Measurements from ENCODE around the gene TRMT1.

TRMT1 gene

DNA sequence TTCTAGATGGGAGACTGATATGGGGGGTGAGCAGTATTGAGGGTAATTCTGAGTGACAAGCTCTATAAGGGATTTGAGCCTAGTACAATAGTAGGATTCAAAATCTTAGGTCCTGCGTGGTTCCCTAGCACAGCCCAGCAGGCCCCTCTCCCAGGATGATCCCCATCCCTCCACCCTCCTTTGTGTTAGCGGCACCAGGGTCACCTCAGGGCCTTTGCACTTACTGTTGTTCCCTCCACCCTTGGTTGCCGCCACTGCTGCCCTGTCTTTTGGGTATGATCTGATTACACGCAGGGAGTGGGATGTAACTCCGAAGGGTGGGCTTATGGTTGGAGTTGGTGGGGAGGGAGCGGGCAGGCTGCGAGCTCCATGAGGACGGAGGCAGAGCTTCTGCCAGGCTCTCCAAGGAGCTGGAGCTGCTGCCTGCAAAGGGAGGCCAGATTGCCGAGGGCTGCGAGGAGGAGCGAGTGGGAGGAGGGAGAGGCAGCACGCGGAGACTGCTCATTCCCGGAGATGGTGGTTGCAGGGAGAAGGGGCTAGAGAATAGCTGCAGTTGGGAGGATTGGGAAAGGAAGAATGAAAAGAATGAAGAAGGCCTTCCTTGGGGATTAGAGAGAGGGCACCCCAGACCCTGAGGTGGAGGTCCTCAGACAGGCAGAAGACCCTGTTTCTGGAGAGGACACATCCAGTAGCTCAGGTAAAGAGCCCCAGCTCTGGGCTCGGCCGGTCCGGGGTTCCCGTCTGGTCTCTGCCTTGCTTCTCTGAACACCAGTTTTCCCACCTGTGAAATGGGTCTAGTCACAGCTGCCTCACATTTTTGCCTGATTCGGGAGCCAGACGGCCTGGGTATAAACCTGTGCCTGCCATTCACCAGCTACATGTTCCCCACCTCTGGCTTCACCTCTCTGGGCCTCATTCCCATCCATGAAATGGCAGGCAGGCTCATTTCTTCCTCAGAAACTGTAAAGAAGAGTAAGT is 6.7 kb upstream of the TRMT1 start:
- DNase-seq, result no peak

DNA sequence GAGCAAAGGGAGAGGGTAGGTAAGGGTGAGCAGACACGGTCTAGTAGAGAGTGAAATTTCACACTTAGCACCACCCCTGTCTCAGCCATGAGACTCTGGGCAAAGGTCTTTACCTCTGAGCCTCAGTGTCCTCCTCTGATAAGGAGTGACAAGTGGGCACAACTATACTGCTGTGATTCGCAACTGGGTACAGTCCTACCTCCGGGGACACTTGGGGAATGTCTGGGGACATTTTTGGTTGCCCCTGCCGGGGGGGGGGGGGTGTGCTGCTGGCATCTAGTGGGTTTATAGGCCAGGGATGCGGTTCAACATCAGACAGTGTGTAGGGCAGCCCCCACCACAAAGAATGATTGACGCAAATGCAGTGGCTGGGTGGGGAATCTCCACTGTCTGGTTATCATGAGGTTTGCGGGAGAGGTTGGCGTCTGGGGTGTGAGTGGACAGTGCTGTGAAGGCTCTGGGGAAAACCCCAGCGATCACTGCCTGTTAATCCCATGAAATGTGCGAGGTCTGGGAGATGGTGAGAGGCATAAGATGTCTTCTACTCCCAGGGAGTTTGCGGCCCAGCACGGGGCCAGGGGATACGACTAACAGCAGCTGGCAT is 5.8 kb upstream of the TRMT1 start:
- DNase-seq, result no peak

DNA sequence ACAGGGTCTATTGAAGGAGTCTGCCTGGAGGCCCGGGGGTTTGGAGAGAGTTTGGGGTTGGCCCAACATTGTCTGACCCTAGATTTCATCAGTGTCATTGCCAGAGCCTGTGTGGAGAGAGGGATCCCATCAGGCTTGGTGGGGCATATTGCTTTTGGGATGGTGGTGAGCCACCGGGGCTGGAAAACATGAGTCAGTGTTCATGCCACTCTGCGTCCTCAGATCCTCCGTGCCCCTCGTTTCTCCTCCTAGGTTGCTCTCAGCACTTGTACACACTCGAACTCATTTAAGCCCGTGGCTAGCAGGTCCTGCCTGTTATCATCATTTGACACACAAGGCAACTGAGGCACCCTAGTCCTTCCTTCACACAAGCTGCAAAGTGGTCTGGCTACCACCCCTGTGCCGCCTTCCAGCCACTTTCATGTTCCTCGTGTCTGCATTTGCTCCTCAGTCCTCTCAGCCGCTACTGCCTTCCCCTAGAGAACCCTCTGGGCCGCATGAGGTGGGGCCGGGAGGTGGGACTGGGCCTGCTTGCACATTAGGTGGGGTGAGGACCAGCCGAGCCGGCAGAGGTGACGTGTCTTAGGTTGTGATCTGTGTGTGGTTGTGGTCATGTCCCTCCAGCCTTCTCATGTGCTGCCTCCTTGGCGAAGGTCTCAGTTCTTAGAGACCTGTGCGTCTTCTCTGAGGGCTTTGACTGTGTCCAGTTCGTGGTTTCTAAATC is 5.2 kb upstream of the TRMT1 start:
- no peak for DNase-seq

DNA sequence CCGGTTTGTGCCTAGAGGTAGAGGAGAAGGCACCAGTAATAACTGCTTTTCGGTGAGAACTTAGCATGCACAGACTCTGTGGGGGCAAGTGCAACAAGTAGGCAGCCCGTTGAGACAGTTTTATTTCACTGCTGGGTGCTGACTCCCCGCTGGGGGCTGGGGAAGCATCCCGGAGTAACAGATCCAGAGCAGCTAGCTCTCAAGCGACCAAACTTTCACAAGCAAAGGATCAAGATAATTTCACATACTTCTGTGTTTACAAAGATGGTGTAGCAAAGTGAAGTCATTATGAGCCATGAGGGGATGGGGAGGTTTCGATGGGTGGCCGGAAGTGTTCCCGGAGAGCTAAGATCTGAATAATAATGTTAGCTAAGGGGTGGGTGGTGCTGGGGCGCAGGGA is 4.3 kb upstream of the TRMT1 start:
- DNase-seq, result no peak

DNA sequence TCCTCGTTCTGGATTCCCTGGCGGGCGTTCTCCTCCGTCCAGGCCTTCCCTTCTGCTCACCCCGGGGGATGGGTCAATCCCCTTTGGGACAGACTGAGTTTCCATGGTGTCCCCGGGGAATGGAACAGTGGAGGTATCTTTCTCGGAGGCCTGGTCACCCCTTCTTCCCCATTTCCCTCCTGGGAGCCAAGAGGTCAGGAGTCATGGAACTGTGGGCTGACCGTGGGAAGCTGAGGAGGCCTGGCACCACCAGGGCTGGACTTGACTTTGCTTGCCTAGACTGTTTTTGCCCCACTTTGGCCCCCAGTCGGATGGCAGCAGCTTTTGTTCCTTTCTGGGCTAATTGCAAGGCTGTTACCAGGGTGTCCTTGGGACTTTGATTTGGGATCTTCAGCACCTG is 3.5 kb upstream of the TRMT1 start:
- no peak for DNase-seq

DNA sequence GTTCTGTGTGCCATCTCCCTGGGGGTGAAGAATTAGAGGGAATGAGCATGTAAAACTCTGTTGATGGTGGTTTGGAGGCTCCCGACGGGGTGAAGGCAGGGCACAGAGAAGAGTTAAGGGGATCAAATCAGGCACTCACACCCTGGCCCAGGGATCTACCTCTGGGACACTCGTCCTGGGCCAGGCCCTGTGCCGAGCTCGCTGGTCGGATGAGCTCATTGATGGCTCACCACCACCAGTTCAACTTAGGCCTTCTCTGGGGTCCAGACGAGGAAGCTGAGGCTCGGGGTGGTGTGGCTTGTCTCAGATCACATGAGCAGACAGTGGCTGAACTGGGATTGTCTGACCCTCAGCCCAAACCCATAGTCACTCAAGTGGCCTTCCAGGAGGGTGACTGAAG is 3.1 kb upstream of the TRMT1 start:
- DNase-seq, result no peak

DNA sequence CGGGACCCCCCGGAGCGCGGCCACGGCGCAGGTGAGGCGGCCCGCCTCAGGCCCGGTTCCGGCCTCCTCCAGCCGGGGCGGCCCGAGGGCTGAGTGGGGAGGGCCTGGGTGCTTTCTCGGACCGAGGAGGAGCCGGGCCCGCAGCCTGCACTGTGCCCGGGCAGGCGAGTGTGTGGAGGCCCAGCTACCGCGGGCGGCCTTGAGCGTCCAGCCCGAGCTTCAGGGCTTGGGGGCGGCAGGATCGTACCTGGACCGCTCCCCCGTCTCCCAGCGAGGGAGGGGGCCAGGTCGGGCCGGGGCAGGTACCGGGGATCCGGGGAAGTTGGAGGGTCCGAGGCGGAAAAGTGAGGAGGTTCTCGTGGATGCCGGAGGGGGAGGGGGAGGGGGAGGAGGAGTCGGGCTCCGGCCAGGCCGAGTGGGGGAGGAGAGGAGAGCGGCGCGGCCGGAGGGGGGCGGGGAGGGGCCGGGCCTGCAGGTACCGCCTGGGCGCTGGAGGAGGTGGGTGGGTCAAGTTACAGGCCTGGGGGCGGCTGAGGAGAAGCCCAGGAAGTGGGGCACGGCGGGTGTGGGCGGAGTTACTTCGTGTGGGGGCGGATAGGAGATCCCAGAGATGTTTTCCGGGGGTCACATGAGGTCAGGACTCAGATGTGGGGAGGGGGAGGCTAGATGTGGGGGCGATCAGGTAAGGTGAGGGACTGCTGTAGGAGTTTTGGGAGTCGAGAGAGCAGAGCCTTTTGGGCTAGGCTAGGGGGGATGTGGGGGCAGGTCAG is 2.1 kb upstream of the TRMT1 start:
- peak in 2 of 6 experiments; percentile 32 to 40 for DNase-seq

DNA sequence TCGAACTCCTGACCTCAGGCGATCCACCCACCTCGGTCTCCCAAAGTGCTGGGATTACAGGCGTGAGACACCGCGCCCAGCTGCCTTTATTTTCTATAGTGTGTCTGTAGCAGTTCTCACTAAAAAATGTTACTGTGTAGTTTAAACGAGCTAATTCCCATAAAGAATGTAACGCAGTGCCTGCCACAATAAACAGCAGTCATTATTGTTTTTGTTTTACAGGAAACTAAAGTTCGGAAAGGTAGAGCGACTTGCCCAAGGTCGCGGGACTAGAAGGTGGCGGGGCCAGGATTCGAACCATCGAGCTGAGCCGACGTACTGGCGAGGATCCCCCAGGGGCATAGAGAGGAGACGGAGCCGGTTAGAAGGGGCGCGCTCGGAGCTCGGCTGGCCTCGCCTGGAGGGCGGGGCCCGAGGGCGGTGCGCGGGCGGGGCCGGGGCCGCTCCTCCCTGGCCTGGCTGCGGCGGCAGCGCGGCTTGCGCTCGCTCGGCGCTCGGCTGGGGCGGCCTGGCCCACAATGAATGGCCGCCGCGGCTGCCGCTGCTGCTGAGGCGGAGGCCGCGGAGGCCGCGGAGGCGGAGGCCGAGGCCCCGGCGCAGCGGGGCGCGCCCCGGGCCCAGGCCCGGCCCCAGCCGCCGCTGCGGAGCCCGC is 1.4 kb upstream of the TRMT1 start, which contains the start of gene NACC1:
TSS of gene NACC1 (plus strand) at position 493 of the 652 bp plus-strand sequence. CDS start 16,944 bp downstream, outside the sequence.
- peak; percentile 78 to 88 (median 80) for DNase-seq

DNA sequence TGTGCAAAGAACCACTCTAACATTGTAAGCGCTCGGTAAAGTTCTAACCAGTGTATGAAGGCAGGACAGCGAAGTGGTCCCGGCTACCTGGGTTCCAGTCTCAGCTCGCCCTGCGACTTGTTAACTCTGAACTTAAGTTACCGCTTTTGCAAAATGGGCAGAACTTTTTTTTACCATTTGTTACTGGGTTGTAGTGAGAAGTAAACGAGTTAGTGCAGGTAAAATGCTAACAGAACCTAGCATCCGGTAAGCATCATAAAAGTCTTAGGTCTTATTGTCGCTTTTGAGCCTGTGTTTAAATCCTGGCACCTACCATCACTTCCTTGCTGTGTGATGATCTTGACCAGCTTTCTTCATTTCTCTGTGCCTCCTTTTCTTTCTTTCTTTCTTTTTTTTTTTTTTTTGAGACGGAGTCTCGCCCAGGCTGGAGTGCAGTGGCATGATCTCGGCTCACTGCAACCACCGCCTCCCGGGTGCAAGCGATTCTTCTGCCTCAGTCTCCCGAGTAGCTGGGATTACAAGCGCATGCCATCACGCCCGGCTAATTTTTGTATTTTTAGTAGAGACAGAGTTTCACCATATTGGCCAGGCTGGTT is 734 bp upstream of the TRMT1 start:
- peak in 4 of 6 experiments; percentile 48 to 77 (median 62) for DNase-seq

DNA sequence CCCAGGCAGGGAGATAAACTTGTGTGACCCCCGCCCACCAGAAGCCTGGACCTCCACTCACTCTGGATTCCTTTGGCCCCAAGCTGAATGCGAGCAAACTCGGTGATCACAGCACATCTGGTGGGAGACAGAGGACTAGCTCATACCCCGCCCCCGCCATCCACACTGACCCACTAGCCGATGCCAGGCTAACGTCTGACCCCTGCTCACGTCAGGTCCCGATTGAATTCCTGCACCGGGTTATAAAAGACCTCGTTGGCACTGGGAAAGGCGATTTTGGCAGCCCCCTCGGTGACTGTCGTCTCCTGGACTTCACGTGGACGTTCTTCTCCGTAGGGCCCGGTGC is 631 bp downstream of the TRMT1 start:
- DNase-seq, result no peak

DNA sequence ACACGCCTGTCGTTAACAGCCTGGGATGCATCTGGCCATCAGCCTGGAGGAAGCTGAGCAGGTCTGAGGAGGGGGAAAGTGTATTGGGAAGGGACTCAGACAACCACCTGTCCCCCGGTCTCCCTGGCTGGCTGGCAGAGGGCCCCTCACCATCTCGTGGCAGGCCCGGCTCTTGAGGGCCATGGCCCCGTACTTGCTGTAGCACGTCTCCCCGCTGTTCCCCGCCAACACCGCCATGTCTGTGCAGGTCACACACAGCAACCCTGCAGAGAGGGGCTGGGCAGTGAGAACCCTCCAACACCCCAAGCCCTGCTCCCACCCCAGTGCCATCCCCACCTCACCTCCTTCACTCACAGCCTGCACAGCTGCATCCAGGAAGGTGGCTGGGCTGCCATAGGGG is 4.0 kb downstream of the TRMT1 start:
- no peak for DNase-seq

DNA sequence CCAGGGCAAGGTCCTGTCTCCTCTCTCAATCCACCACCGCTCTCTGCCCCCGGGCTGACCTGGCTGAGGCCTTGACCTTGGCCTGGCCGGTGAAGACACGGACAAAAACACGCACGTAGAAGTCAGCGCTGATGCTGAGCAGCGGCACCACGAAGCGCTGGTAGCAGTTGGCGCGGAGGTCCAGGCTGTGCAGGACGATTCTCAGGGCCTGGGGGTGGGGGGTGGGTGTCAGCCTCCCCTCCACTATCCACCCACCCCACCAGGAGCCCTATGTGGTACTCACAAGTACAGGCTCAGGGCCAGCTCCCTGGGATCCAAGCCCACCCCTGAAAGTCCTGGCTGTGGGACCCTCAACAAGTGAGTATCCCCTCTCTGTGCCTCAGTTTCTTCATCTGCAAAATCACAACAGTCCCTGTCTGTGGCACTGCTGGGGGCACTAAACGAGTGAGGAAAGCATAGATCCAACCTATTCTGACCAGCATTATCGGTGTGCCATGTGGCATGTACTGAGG is 6.4 kb downstream of the TRMT1 start:
- no peak for DNase-seq

DNA sequence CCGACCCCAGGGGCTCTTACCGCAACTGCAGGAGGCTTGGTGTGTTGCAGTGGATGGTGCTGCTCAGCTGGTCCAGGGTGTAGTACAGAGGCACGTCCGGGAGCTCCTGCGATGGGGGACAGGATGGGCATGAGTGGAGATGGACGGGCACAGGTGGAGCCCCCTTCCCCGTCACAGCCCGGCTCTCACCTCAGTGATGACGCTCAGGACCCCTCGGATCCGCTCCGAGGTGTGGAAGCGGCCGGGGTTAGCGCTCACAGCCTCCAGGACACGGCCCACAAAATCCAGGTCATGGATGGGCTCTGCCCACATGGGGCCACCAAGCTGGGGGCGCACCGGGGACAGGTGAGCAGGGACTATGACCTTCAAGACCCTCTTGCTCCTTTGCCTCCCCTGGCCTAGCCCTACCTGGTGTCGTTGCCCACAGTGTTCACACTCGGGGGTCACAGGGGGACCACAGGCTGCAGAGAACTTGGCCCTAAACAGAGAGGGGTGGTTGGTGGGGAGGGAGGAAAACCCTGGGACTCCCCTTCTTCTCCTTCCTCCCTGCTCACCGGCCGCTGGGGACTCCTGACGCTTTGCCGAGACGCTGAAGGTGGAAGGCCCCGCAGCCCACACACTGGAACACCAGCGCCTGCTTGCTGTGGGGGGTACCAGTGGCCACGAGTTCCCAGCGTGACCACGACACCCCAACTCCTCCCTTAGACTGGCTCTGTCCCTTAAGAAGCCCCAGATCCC is 7.0 kb downstream of the TRMT1 start:
- no peak for DNase-seq

DNA sequence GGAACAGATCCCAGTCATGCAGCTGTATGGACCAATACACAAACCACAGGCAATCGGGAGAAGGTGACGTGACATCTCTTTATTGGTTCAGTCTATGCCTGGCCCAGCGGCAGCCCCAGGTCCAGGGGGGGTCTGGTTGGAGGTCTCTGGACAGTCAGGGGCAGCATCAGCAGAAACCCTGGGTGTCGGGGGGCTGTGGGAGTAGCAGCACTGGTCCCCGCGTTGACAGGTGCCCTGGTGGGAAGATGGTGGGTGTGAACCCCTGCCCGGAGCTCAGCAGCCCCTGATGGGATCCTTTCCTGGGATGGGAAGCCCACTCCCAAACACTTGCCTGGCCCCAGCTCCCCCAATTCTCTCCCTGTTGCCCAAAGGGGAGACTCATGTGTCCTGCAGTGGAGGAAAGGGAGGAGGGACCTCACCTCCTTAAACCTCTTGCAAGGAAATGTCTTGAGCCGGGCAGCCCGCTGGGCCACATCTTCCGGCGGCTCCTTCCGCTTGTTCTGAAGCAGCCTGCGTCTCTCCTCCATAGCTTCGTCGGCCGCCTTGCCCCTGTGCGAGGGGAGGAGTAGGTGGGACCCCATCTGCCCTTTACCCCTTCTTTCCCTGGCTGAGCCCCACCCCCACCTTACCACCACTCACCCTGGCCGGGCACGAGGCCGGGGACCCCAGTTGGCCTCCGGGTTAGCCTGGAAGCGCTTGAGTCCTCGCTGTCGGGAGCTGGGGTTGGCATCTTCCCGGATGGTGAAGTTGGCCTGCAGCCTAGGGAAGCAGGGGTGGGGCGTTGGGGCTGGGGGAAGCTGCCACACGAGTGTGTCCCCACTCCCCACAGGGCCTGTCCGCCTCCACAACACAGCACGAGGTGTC is 11.5 kb downstream of the TRMT1 start:
- DNase-seq, result peak in 1 of 6 experiments; percentile 43

DNA sequence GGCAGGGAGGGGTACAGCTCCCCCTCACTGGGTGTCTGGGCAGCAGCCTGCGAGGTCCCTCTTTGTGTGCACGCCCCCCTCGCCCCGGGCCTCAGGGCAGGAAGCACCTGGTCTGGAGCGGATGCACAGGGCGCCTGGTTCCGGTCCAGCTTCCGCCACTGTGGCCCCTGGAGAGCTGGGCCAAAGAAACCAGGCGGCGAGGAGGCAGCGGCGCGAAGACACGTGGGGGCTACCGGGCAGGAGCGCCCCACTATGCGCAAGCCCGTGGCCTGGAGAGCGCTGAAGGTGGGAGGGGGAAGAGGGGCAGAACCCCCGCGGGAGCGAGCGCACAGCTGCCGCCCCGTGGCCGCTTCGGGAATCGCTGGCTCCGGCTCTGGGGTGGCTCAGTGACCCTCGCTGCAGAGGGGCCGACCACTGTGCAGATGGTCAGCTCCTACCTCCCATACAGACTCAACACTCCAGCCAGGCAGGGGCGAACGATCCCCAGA is 12.1 kb downstream of the TRMT1 start:
- DNase-seq, result peak; percentile 34 to 67 (median 58)

DNA sequence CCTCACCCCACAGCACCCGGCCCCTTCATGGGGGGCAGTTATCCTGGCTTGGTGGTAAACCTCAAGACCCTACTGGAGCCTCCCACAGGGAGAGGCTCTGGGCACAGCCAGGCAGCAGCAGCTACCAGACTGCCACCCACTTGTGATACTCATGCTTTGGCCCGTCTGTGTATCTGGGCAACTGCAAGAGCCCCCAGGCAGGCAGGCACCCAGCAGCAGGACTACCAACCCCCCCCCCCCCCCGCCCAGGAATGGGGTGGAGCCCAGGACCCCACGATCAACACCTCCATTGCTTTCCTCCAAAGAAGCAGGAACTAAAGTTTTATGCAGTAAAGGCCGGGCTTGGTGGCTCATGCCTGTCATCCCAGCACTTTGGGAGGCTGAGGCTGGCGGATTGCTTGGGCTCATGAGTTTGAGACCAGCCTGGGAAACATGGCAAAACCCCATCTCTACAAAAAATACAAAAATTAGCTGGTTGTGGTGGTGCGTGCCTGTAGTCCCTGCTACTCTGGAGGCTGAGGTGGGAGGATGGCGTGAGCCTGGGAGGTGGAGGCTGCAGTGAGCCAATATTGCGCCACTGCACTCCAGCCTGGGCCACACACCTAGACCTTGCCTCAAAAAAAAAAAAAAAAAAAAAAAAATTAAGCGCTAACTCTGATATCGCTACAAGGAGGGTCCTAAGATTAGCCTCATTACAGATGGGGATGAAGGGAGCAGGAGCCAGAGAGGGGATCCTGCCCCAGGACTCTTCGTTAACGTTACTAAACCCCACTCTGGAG is 12.8 kb downstream of the TRMT1 start:
- DNase-seq, result no peak

DNA sequence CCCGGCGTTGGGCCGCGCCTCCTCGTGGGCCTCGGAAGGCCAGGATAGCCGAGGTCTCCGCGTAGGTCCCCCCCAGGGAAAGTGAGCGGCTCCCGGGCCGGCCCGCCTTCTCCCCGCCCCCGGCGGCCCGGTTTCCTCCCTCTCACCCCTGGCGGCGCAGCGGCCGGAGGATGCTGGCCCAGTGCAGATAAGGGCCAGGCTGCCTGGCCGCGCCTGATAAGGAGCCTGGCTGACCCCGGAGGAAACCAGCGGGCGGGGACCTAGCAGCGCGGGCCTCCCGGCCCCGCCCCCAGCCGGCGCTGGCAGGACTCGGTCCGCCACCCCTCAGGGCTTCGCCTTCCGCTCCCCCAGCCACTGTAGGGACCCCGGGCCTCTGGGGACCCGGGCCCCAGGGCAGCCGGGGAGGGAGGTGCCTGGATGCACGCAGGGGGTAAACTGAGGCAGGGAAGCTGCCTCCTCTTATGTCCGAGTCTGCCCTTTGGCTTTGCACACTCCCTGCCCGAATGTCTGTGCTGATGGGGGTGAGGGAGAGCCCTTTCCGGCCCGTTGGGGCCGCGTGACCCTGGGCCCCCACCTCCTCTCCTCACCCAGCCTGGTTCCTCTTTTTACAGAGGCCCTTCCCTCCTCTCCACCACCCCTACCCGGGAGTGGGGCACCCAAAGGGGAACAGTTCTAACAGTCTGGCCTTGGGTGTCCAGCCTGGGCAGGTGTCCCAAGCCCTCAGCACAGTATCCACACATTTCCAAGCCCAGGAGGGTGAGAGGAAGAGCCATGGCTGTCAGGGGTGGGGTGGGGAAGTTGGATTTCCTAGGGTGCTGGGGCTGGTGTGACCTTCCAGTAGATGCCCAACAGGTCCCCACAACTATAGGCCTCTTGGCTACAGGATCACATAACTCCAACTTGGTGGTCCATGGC is 13.6 kb downstream of the TRMT1 start, which contains the start of gene LYL1:
TSS of gene LYL1 (minus strand) at position 193 of the 915 bp plus-strand sequence. CDS start 1,687 bp downstream, outside the sequence.
- DNase-seq, result peak in 3 of 6 experiments; percentile 26 to 39 (median 28)

DNA sequence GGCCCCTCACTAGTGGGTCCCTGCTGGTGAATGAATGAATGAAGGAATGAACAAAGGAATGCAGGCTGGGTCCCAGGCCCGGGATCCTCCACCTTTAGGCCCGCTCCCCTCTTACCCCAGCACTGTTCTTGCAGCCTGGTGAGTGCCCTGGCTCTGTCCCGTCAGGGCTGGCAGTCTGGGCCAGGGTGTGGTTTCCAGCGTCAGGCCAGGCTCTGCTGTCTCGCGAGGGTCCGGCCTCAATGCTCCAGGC is 14.2 kb downstream of the TRMT1 start:
- DNase-seq, result no peak
